Measurements from ENCODE around the gene TK1. TPM values are rescaled to one million over a fixed set of nuclear protein-coding genes. Genes with fewer than 3 reads are reported as not detected.
"Not testable (repeated sequence)": the region's sequence is repeated elsewhere in the genome, so short reads cannot be mapped to it uniquely, and the experiment has no call there.

Gene TK1, protein sequence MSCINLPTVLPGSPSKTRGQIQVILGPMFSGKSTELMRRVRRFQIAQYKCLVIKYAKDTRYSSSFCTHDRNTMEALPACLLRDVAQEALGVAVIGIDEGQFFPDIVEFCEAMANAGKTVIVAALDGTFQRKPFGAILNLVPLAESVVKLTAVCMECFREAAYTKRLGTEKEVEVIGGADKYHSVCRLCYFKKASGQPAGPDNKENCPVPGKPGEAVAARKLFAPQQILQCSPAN
- 1.1 TPM for total RNA-seq (2013)
- polyA plus RNA-seq = 1 to 10 TPM in 2 of 3 donors, under 1 TPM in 1; 0.67 to 2.0 (median 1.4) TPM
- polyA minus RNA-seq = 1.7 and 2.4 TPM in 2 replicates
- 0.18 to 1.0 (median 0.49) reads per million in 11 experiments for total RNA-seq

GRCh38 chr17:78186692-78187595 is at the start of gene TK1, which contains the start of gene AFMID:
TSS of gene TK1 (minus strand) at chr17:78187052. CDS start at chr17:78186994, 58 bp downstream.
TSS of gene AFMID (plus strand) at chr17:78187362. CDS start at chr17:78187371, 9 bp downstream.
- Mint-ChIP-seq H3K27me3 (ENCODE audit: low read depth in 3 of 3) (peaks cover 0 to 2% (median 0%) of the 10 kb centered on the region in 3 donors), H3K4me3 (peak within 1 kb of the TSS; percentile 78 to 95), H3K27ac (peak within 1 kb of the TSS; percentile 69 to 90 (median 87)), H3K9me3 (peaks cover 0 to 3% (median 0%) of the 10 kb centered on the region in 7 donors), H3K4me1 (peaks cover 37% of the 10 kb centered on the region), H3K36me3 (peaks cover 16 to 41% of the 10 kb centered on the region in 2 donors)
- Histone ChIP-seq H3K9me3 (replicated peaks in 1 of 2; ENCODE audit: control insufficient read depth in 1 of 2, insufficient read depth in 1 of 2, low read length in 2 of 2) (no peaks in the 10 kb centered on the region), H3K36me3 (replicated peaks in 1 of 2; ENCODE audit: control insufficient read depth in 1 of 2, insufficient read depth in 2 of 2, low read length in 2 of 2) (peaks cover 2 to 11% of the 10 kb centered on the region in 2 donors), H2AFZ (ENCODE audit: insufficient read depth, low read depth, low read length, poor library complexity, severe bottlenecking) (peak within 1 kb of the TSS; percentile 83), H3K9ac (ENCODE audit: insufficient read depth, low read length, poor library complexity, severe bottlenecking) (no peak within 1 kb of the TSS), H3K27me3 (ENCODE audit: control insufficient read depth in 2 of 2, insufficient read depth in 2 of 2, low read length in 2 of 2) (no peaks in the 10 kb centered on the region), H3K27ac (ENCODE audit: low read depth in 1 of 2, low read length in 2 of 2) (peak within 1 kb of the TSS in 1 of 2 donors; percentile 67), H3K4me1 (ENCODE audit: control insufficient read depth in 1 of 2, insufficient read depth in 2 of 2, low read length in 2 of 2) (peaks cover 33 to 44% of the 10 kb centered on the region in 2 donors), H3K79me2 (ENCODE audit: insufficient read depth, low read length) (peaks cover 46% of the 10 kb centered on the region), H3K4me3 (replicated peaks in 1 of 3; ENCODE audit: low read depth in 2 of 3, low read length in 3 of 3) (peak within 1 kb of the TSS; percentile 51 to 84 (median 66)), H3K4me2 (replicated peaks; ENCODE audit: extremely low read depth, low read length, poor library complexity, severe bottlenecking) (peak within 1 kb of the TSS; percentile 98), H4K20me1 (ENCODE audit: insufficient read depth, low read length) (no peaks in the 10 kb centered on the region)
- WGBS (ENCODE audit: insufficient coverage) = under 1% methylated on average over 51 of the region's 57 CpGs
- TF ChIP-seq, protein P1, sequence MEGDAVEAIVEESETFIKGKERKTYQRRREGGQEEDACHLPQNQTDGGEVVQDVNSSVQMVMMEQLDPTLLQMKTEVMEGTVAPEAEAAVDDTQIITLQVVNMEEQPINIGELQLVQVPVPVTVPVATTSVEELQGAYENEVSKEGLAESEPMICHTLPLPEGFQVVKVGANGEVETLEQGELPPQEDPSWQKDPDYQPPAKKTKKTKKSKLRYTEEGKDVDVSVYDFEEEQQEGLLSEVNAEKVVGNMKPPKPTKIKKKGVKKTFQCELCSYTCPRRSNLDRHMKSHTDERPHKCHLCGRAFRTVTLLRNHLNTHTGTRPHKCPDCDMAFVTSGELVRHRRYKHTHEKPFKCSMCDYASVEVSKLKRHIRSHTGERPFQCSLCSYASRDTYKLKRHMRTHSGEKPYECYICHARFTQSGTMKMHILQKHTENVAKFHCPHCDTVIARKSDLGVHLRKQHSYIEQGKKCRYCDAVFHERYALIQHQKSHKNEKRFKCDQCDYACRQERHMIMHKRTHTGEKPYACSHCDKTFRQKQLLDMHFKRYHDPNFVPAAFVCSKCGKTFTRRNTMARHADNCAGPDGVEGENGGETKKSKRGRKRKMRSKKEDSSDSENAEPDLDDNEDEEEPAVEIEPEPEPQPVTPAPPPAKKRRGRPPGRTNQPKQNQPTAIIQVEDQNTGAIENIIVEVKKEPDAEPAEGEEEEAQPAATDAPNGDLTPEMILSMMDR (IDR thresholded peaks at IDR 0.05) = peak; percentile 44
- DNase-seq = peak; percentile 94
- intact Hi-C loops (cut with micrococcal nuclease) = loop anchor here (1.0 to 5.0 kb wide), 2 partner anchors 45 to 47 kb away; no protein-coding TSS in a partner anchor

GRCh38 chr17:78235885-78236284 is 49.0 kb upstream of the TK1 start:
- H3K4me1 Mint-ChIP-seq = peaks cover 4% of the 10 kb centered on the region
- no peak for DNase-seq
- Histone ChIP-seq H3K4me3 (replicated peaks in 1 of 3; ENCODE audit: low read depth in 2 of 3, low read length in 3 of 3) (no peak overlapping the region), H4K20me1 (ENCODE audit: insufficient read depth, low read length) (no peaks in the 10 kb centered on the region), H3K9ac (ENCODE audit: insufficient read depth, low read length, poor library complexity, severe bottlenecking) (no peak overlapping the region), H3K9me3 (replicated peaks in 1 of 2; ENCODE audit: control insufficient read depth in 1 of 2, insufficient read depth in 1 of 2, low read length in 2 of 2) (peaks cover 0 to 10% of the 10 kb centered on the region in 2 donors), H3K4me1 (ENCODE audit: control insufficient read depth in 1 of 2, insufficient read depth in 2 of 2, low read length in 2 of 2) (peaks cover 0 to 6% of the 10 kb centered on the region in 2 donors), H2AFZ (ENCODE audit: insufficient read depth, low read depth, low read length, poor library complexity, severe bottlenecking) (no peak overlapping the region), H3K27ac (ENCODE audit: low read depth in 1 of 2, low read length in 2 of 2) (no peak overlapping the region), H3K4me2 (replicated peaks; ENCODE audit: extremely low read depth, low read length, poor library complexity, severe bottlenecking) (no peak overlapping the region), H3K27me3 (ENCODE audit: control insufficient read depth in 2 of 2, insufficient read depth in 2 of 2, low read length in 2 of 2) (peaks cover 11 to 21% of the 10 kb centered on the region in 2 donors), H3K36me3 (replicated peaks in 1 of 2; ENCODE audit: control insufficient read depth in 1 of 2, insufficient read depth in 2 of 2, low read length in 2 of 2) (no peaks in the 10 kb centered on the region), H3K79me2 (ENCODE audit: insufficient read depth, low read length) (no peaks in the 10 kb centered on the region)
- peaks cover 0 to 2% of the 10 kb centered on the region in 2 donors for H3K36me3 Mint-ChIP-seq
- no peak overlapping the region for H3K4me3 Mint-ChIP-seq
- H3K27me3 Mint-ChIP-seq (ENCODE audit: low read depth in 3 of 3) = peaks cover 28 to 32% (median 28%) of the 10 kb centered on the region in 3 donors
- intact Hi-C loops (cut with micrococcal nuclease) = no loop called here
- no CpG with 5 or more reads among the region's 8 CpGs for WGBS (ENCODE audit: insufficient coverage)
- H3K27ac Mint-ChIP-seq = no peak overlapping the region
- peaks cover 0 to 10% (median 4%) of the 10 kb centered on the region in 7 donors for H3K9me3 Mint-ChIP-seq
- TF ChIP-seq, protein P1 (IDR thresholded peaks at IDR 0.05) = no peak

- Mint-ChIP-seq H3K27me3 (ENCODE audit: low read depth in 3 of 3) (peaks cover 36 to 41% (median 37%) of the 10 kb centered on the region in 3 donors), H3K9me3 (peaks cover 0 to 14% (median 4%) of the 10 kb centered on the region in 7 donors)
- DNase-seq; H3K4me2 ChIP-seq (replicated peaks; ENCODE audit: extremely low read depth, low read length, poor library complexity, severe bottlenecking); H4K20me1 ChIP-seq (ENCODE audit: insufficient read depth, low read length); H3K4me3 Mint-ChIP-seq; intact Hi-C loops (cut with micrococcal nuclease); H3K4me1 Mint-ChIP-seq; H3K79me2 ChIP-seq (ENCODE audit: insufficient read depth, low read length); H3K9ac ChIP-seq (ENCODE audit: insufficient read depth, low read length, poor library complexity, severe bottlenecking); H2AFZ ChIP-seq (ENCODE audit: insufficient read depth, low read depth, low read length, poor library complexity, severe bottlenecking); H3K36me3 Mint-ChIP-seq; H3K36me3 ChIP-seq (replicated peaks in 1 of 2; ENCODE audit: control insufficient read depth in 1 of 2, insufficient read depth in 2 of 2, low read length in 2 of 2); H3K27ac ChIP-seq (ENCODE audit: low read depth in 1 of 2, low read length in 2 of 2); H3K4me1 ChIP-seq (ENCODE audit: control insufficient read depth in 1 of 2, insufficient read depth in 2 of 2, low read length in 2 of 2); H3K27ac Mint-ChIP-seq; H3K4me3 ChIP-seq (replicated peaks in 1 of 3; ENCODE audit: low read depth in 2 of 3, low read length in 3 of 3): not testable (repeated sequence)
- 93% methylated on average over 3 of the region's 6 CpGs for WGBS (ENCODE audit: insufficient coverage)
- H3K9me3 ChIP-seq (replicated peaks in 1 of 2; ENCODE audit: control insufficient read depth in 1 of 2, insufficient read depth in 1 of 2, low read length in 2 of 2) = peaks cover 0 to 14% of the 10 kb centered on the region in 2 donors
- peaks cover 15 to 30% of the 10 kb centered on the region in 2 donors for H3K27me3 ChIP-seq (ENCODE audit: control insufficient read depth in 2 of 2, insufficient read depth in 2 of 2, low read length in 2 of 2)
Measured at GRCh38 chr17:78235022-78235421, 48.2 kb upstream of the TK1 start.
